HL-60 (cell line): Measurements from ENCODE around the gene MLXIPL.

Experiments used
- DNase-seq, 2 experiments: peaks; one replicate each; pipeline ENCODE4 v3.0.0-alpha.2; 2010 to 2020; ENCODE audit warnings: low read depth in 1 of 2, low spot score in 1 of 2
- H3K27ac ChIP-seq: fragments of 250-450 bp; sonication (Bioruptor Pico); replicated peaks from 2 replicates; pipeline ENCODE4 v1.5.1; 2020; ENCODE audit warnings: mild to moderate bottlenecking, moderate library complexity
- H3K27me3 ChIP-seq: fragments of 250-450 bp; sonication (Bioruptor Pico); 2 replicates; pipeline ENCODE4 v1.5.1; 2021; ENCODE audit warnings: mild to moderate bottlenecking, moderate library complexity; ENCODE audit not compliant: insufficient read depth, poor library complexity, severe bottlenecking
- H3K4me3 ChIP-seq: replicated peaks from 2 replicates; pipeline ENCODE4 v1.5.1; 2011; ENCODE audit warnings: mild to moderate bottlenecking, control low read depth, low read length; ENCODE audit not compliant: insufficient read depth
- GABPA ChIP-seq: IDR thresholded peaks from 2 replicates; pipeline ENCODE4 v1.6.1; 2012; ENCODE audit warnings: low read depth
- POLR2AphosphoS5 ChIP-seq: IDR thresholded peaks from 2 replicates; pipeline ENCODE4 v1.6.1; 2012; ENCODE audit warnings: low read depth
- SPI1 ChIP-seq: IDR thresholded peaks from 2 replicates; pipeline ENCODE4 v1.6.1; 2012; ENCODE audit warnings: low read depth, mild to moderate bottlenecking, borderline replicate concordance
- TF ChIP-seq, protein P1 (sequence below): IDR thresholded peaks from one replicate; pipeline ENCODE4 v1.5.1; 2011; ENCODE audit warnings: low read length, control low read depth, inconsistent platforms; ENCODE audit not compliant: insufficient read depth
- TF ChIP-seq, protein P2 (sequence below): IDR thresholded peaks from 2 replicates; pipeline ENCODE4 v1.6.1; 2012; ENCODE audit warnings: low read depth; ENCODE audit not compliant: insufficient replicate concordance

MLXIPL gene

DNA sequence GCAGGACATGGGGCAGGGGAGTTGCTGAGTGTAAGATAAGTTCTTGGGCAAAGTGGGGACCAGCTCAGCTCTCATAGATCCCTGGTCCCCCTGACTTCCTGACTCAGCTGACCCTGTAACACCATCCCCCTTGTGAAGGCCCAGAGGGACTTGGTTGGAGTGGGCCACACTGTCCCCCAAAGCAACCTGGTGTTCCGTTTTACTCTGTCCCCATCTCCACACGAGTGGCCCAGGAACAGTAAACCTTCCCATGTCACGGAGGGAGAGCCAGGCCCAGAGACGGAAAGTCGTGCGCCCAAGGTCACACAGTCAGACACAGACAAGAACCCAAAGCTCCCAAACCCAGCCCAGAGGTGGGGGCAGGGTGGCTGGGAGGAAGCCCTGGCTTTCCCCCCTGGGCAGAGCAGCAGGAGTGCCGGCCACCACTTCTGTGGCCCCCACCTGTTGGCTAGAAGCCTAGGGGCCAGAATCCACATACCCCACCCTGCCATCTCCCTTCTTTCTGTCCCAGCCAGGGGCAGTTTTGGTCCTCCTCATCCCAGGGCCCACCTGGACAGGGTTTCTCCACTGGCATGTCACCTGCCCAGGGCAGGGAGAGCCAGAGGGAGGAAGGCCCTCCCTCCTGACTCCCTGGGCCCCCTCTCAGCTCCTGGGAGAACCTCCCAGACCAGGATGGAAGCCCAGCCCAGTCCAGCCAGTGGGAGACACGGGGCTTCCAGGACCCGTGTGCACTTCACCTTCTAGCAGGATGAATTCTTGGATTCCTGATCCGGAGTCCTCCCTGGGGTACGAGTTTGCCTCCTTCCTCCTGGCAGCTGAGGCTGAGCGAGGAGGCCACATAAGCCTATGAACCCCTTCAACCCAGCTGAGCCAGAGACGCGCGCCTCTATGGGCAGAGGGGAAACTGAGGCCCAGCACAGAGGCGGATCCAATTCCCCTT lies 22.7 kb upstream of the MLXIPL start:
- Histone ChIP-seq H3K27ac (no peak overlapping the region), H3K4me3 (no peak overlapping the region), H3K27me3 (peaks cover 26% of the 10 kb centered on the region)
- no peak for DNase-seq
- TF ChIP-seq GABPA (no peak), POLR2AphosphoS5 (no peak)
- TF ChIP-seq, protein P1, sequence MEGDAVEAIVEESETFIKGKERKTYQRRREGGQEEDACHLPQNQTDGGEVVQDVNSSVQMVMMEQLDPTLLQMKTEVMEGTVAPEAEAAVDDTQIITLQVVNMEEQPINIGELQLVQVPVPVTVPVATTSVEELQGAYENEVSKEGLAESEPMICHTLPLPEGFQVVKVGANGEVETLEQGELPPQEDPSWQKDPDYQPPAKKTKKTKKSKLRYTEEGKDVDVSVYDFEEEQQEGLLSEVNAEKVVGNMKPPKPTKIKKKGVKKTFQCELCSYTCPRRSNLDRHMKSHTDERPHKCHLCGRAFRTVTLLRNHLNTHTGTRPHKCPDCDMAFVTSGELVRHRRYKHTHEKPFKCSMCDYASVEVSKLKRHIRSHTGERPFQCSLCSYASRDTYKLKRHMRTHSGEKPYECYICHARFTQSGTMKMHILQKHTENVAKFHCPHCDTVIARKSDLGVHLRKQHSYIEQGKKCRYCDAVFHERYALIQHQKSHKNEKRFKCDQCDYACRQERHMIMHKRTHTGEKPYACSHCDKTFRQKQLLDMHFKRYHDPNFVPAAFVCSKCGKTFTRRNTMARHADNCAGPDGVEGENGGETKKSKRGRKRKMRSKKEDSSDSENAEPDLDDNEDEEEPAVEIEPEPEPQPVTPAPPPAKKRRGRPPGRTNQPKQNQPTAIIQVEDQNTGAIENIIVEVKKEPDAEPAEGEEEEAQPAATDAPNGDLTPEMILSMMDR, result no peak

DNA sequence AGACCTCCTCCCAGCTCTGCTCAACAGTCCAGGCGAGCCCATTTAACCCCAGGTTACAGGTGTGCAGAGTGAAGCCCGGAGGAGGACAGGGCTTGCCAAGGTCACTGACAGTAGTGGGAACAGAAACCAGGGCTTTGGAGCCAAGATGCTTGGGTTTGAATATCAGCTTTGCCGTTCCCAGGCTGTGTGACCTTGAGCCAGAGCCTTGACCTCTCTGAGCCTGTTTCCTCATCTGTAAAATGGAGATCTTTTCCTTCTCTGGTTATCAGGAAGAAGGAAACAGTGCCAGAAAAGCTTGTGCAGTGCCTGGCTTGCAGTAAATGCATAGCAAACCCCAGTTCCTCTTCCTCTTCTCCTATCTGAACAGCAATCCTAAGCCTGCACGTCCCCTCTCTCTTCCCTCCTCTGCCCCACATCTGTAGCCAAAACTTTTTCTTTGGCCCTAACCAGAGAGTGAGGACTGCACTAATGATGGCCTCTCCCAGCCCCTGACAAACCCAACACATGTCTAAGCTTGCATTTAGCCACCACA lies 21.4 kb upstream of the MLXIPL start:
- Histone ChIP-seq H3K4me3 (no peak overlapping the region), H3K27me3 (peaks cover 26% of the 10 kb centered on the region), H3K27ac (no peak overlapping the region)
- TF ChIP-seq SPI1, result peak; percentile 81
- TF ChIP-seq, protein P1, result no peak
- TF ChIP-seq, protein P2, sequence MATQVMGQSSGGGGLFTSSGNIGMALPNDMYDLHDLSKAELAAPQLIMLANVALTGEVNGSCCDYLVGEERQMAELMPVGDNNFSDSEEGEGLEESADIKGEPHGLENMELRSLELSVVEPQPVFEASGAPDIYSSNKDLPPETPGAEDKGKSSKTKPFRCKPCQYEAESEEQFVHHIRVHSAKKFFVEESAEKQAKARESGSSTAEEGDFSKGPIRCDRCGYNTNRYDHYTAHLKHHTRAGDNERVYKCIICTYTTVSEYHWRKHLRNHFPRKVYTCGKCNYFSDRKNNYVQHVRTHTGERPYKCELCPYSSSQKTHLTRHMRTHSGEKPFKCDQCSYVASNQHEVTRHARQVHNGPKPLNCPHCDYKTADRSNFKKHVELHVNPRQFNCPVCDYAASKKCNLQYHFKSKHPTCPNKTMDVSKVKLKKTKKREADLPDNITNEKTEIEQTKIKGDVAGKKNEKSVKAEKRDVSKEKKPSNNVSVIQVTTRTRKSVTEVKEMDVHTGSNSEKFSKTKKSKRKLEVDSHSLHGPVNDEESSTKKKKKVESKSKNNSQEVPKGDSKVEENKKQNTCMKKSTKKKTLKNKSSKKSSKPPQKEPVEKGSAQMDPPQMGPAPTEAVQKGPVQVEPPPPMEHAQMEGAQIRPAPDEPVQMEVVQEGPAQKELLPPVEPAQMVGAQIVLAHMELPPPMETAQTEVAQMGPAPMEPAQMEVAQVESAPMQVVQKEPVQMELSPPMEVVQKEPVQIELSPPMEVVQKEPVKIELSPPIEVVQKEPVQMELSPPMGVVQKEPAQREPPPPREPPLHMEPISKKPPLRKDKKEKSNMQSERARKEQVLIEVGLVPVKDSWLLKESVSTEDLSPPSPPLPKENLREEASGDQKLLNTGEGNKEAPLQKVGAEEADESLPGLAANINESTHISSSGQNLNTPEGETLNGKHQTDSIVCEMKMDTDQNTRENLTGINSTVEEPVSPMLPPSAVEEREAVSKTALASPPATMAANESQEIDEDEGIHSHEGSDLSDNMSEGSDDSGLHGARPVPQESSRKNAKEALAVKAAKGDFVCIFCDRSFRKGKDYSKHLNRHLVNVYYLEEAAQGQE, result no peak
- no peak for TF ChIP-seq POLR2AphosphoS5
- no peak for TF ChIP-seq GABPA
- DNase-seq, result peak; percentile 31 to 49

DNA sequence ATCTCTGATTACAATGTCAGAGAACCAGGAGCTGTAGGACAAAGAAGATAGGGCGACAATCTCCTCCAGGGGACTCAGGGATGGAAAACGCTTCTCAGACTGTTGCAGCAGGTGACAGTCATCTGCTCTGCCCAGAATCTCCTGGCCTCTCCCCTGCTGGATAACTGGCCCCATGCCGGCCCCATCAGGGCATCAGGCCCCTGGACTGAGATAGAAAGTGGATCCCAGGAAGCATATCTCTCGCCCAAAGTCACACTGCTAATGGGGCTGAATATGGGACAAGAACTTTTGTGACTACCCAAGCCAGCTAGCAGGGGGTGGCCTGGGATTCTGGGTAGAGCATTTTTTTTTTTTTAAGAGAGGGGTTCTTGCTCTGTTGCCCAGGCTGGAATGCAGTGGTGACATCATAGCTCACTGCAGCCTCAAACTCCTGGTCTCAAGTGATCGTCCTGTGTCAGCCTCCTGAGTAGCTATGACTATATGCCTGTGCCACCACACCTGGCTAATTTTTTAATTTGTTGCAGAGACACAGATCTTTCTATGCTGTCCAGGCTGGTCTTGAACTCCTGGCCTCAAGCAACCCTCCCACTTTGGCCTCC lies 20.5 kb upstream of the MLXIPL start:
- TF ChIP-seq, protein P1, result no peak
- TF ChIP-seq GABPA (no peak), SPI1 (no peak), POLR2AphosphoS5 (no peak)
- TF ChIP-seq, protein P2, result no peak
- no peak overlapping the region for H3K27ac ChIP-seq
- peaks cover 22% of the 10 kb centered on the region for H3K27me3 ChIP-seq
- no peak for DNase-seq
- no peak overlapping the region for H3K4me3 ChIP-seq
